GM12872 (cell line): ENCODE measurements around the gene RAD50.

ENCODE experiments used
- CTCF ChIP-seq: IDR thresholded peaks from 3 replicates; pipeline ENCODE4 v1.5.1; 2011; ENCODE audit warnings: low read depth, mild to moderate bottlenecking, low read length, moderate library complexity; ENCODE audit not compliant: insufficient read depth

The RAD50 gene

GRCh38 chr5:132673939-132674630, 117.3 kb downstream of the RAD50 start, which contains the start of gene IL4:
Gene IL4, plus strand, starts transcription at chr5:132673989. Its CDS starts 62 bp downstream, at chr5:132674051.
- TF ChIP-seq CTCF: no peak

GRCh38 chr5:132674671-132675506, 118.1 kb downstream of the RAD50 start:
- no peak for TF ChIP-seq CTCF

- no peak for TF ChIP-seq CTCF
Measured at GRCh38 chr5:132675936-132676689, 119.3 kb downstream of the RAD50 start.

GRCh38 chr5:132677191-132677590, 120.4 kb downstream of the RAD50 start:
- no peak for TF ChIP-seq CTCF

- no peak for TF ChIP-seq CTCF
Measured at GRCh38 chr5:132677682-132678400, 121.1 kb downstream of the RAD50 start.

GRCh38 chr5:132678735-132679134, 122.0 kb downstream of the RAD50 start:
- no peak for TF ChIP-seq CTCF
